DND-41 (cell line): ENCODE measurements around the gene ACAN.
A peak's percentile ranks its signal among the peaks of the same experiment; 100 is the strongest.

Experiments used
- ATAC-seq: fragments of 200-7000 bp; cut with Tn5 transposase; 3 replicates; pipeline ENCODE4 v1.9.1; 2021; ENCODE audit warnings: low read depth; ENCODE audit not compliant: insufficient read depth
- DNase-seq: peaks from one replicate; pipeline ENCODE4 v3.0.0-alpha.2; 2020
- H2AFZ ChIP-seq: 2 replicates; pipeline ENCODE4 v1.6.0; 2012; ENCODE audit warnings: low read depth, low read length
- H3K27ac ChIP-seq: 2 replicates; pipeline ENCODE4 v1.5.1; 2012; ENCODE audit warnings: low read length, inconsistent platforms
- H3K27me3 ChIP-seq: fragments of 200-600 bp; sonication (generic); 2 replicates; pipeline ENCODE4 v1.6.0; 2012; ENCODE audit warnings: low read length, mild to moderate bottlenecking, inconsistent platforms; ENCODE audit not compliant: insufficient read depth, poor library complexity
- H3K36me3 ChIP-seq: 2 replicates; pipeline ENCODE4 v1.5.1; 2012; ENCODE audit warnings: low read length, inconsistent platforms; ENCODE audit not compliant: insufficient read depth
- H3K4me1 ChIP-seq: 2 replicates; pipeline ENCODE4 v1.5.1; 2012; ENCODE audit warnings: mild to moderate bottlenecking, low read length; ENCODE audit not compliant: insufficient read depth
- H3K4me2 ChIP-seq: 2 replicates; pipeline ENCODE4 v1.6.0; 2012; ENCODE audit warnings: mild to moderate bottlenecking, moderate library complexity, low read length, inconsistent platforms; ENCODE audit not compliant: insufficient read depth
- H3K4me3 ChIP-seq, 2 experiments: fragments of 200-600 bp in 1 of 2; shearing (Covaris generic) in 1 of 2; 2 replicates each; pipeline ENCODE4 v1.5.1; 2012 to 2016; ENCODE audit warnings: inconsistent platforms in 2 of 2, low read length in 2 of 2, mild to moderate bottlenecking in 2 of 2, low read depth in 1 of 2, moderate library complexity in 1 of 2
- H3K79me2 ChIP-seq: 2 replicates; pipeline ENCODE4 v1.6.0; 2012; ENCODE audit warnings: low read length, inconsistent platforms; ENCODE audit not compliant: insufficient read depth
- H3K9ac ChIP-seq: 2 replicates; pipeline ENCODE4 v1.6.0; 2012; ENCODE audit warnings: low read depth, mild to moderate bottlenecking, inconsistent platforms, low read length, moderate library complexity
- H3K9me3 ChIP-seq: 2 replicates; pipeline ENCODE4 v1.5.1; 2012; ENCODE audit warnings: low read length, moderate library complexity, mild to moderate bottlenecking, inconsistent platforms; ENCODE audit not compliant: insufficient read depth, severe bottlenecking
- H4K20me1 ChIP-seq: 2 replicates; pipeline ENCODE4 v1.6.0; 2012; ENCODE audit warnings: low read length; ENCODE audit not compliant: insufficient read depth
- EZH2 ChIP-seq: IDR thresholded peaks from 3 replicates; pipeline ENCODE4 v1.6.1; 2012; ENCODE audit warnings: borderline replicate concordance, low read depth, mild to moderate bottlenecking, moderate library complexity, low read length, inconsistent platforms; ENCODE audit not compliant: severe bottlenecking
- TF ChIP-seq, protein P1 (sequence below): IDR thresholded peaks from 2 replicates; pipeline ENCODE4 v1.5.1; 2012; ENCODE audit warnings: borderline replicate concordance, low read length, moderate library complexity, mild to moderate bottlenecking; ENCODE audit not compliant: poor library complexity, severe bottlenecking; ENCODE audit errors: extremely low read depth

ACAN gene

GRCh38 chr15:88833731-88834100, 30.5 kb downstream of the ACAN start:
- H3K9me3 ChIP-seq: no peaks in the 10 kb centered on the region

DNA sequence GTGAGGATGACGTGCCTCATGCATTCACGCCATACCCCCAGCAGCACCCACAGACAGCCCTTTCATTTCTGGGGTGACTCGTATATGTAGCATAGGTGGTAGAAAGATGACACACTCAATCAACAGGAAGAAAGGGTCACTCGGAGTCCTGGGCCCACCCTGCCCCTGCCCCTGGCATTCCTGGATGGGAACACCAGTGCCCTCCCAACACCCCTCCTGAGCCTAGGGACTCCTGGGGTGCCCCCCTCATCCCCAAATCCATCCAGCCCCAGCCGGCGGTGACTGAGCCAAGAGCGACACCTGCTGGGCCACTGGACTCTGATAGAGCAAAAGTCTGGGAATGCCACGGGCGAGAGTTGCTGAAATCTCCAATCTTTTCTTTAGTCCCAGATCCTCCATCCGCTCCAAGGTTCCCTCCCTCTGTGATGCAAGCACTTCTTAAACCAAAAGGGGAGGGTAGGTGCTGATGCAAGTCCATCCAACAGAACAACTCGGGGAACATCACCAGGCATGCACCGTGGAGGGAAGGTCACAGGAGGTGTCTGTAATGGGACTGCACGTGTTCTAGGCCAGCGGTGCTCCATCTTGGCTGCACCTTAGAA, 31.1 kb downstream of the ACAN start:
- Histone ChIP-seq H3K79me2 (no peaks in the 10 kb centered on the region), H3K9me3 (no peaks in the 10 kb centered on the region), H2AFZ (no peak overlapping the region), H3K27ac (no peak overlapping the region), H3K4me3 (no peak overlapping the region), H3K9ac (no peak overlapping the region), H3K27me3 (no peaks in the 10 kb centered on the region), H4K20me1 (no peaks in the 10 kb centered on the region), H3K4me2 (no peak overlapping the region), H3K36me3 (no peaks in the 10 kb centered on the region), H3K4me1 (no peaks in the 10 kb centered on the region)
- no peak for TF ChIP-seq EZH2
- TF ChIP-seq, protein P1, sequence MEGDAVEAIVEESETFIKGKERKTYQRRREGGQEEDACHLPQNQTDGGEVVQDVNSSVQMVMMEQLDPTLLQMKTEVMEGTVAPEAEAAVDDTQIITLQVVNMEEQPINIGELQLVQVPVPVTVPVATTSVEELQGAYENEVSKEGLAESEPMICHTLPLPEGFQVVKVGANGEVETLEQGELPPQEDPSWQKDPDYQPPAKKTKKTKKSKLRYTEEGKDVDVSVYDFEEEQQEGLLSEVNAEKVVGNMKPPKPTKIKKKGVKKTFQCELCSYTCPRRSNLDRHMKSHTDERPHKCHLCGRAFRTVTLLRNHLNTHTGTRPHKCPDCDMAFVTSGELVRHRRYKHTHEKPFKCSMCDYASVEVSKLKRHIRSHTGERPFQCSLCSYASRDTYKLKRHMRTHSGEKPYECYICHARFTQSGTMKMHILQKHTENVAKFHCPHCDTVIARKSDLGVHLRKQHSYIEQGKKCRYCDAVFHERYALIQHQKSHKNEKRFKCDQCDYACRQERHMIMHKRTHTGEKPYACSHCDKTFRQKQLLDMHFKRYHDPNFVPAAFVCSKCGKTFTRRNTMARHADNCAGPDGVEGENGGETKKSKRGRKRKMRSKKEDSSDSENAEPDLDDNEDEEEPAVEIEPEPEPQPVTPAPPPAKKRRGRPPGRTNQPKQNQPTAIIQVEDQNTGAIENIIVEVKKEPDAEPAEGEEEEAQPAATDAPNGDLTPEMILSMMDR: peak; percentile 36
- DNase-seq (no peak), ATAC-seq (no peak)

More at GRCh38 chr15:88833731-88834100, 30.5 kb downstream of the ACAN start:
- H3K27ac ChIP-seq: no peak overlapping the region
- H4K20me1 ChIP-seq: no peaks in the 10 kb centered on the region
- no peaks in the 10 kb centered on the region for H3K4me1 ChIP-seq
- H3K27me3 ChIP-seq: no peaks in the 10 kb centered on the region
- ATAC-seq (no peak), DNase-seq (no peak)
- H3K4me3 ChIP-seq: no peak overlapping the region
- no peaks in the 10 kb centered on the region for H3K79me2 ChIP-seq
- no peak for TF ChIP-seq EZH2
- TF ChIP-seq, protein P1: no peak
- H2AFZ ChIP-seq: no peak overlapping the region
- no peaks in the 10 kb centered on the region for H3K36me3 ChIP-seq
- H3K9ac ChIP-seq: no peak overlapping the region
- H3K4me2 ChIP-seq: no peak overlapping the region

- no peak for ATAC-seq
- H2AFZ ChIP-seq: no peak overlapping the region
- H3K79me2 ChIP-seq: no peaks in the 10 kb centered on the region
- no peak overlapping the region for H3K9ac ChIP-seq
- no peak overlapping the region for H3K4me3 ChIP-seq
- H4K20me1 ChIP-seq: no peaks in the 10 kb centered on the region
- TF ChIP-seq EZH2: no peak
- TF ChIP-seq, protein P1: no peak
- no peaks in the 10 kb centered on the region for H3K9me3 ChIP-seq
- H3K4me2 ChIP-seq: no peak overlapping the region
- no peaks in the 10 kb centered on the region for H3K27me3 ChIP-seq
- DNase-seq: no peak
- H3K36me3 ChIP-seq: no peaks in the 10 kb centered on the region
- no peaks in the 10 kb centered on the region for H3K4me1 ChIP-seq
- no peak overlapping the region for H3K27ac ChIP-seq
Observed at GRCh38 chr15:88835119-88835518, 31.9 kb downstream of the ACAN start.
